ENCODE data around the gene SPHKAP.

GRCh38 chr2:227996366-227996765, 185.1 kb downstream of the SPHKAP start:
- TF ChIP-seq USF2 (IDR thresholded peaks at IDR 0.05; ENCODE audit: borderline replicate concordance, low read depth, low read length) (no peak), MXI1 (IDR thresholded peaks at IDR 0.05; ENCODE audit: low read depth, low read length) (no peak), FOSL2 (IDR thresholded peaks at IDR 0.05; ENCODE audit: borderline replicate concordance, low read depth) (no peak), GABPA (IDR thresholded peaks at IDR 0.05; ENCODE audit: low read depth) (no peak), JUND (IDR thresholded peaks at IDR 0.05) (no peak), USF1 (IDR thresholded peaks at IDR 0.05; ENCODE audit: borderline replicate concordance, low read depth) (no peak), CTCF (IDR thresholded peaks at IDR 0.05) (no peak), EP300 (IDR thresholded peaks at IDR 0.05; ENCODE audit: borderline replicate concordance in 1 of 2, low read depth in 1 of 2, low read length in 1 of 2) (no peak)
